HL-60/S4 treated with retinoic acid at 250 ng/mL for 4 days and 3 days (cell line): ENCODE measurements around the gene FGGY.
"Not testable (repeated sequence)": the region's sequence is repeated elsewhere in the genome, so short reads cannot be mapped to it uniquely, and the experiment has no call there.

Experiments used
- in situ Hi-C: fragments of 300-500 bp; cut with MboI; formaldehyde crosslinking; loops from 2 replicates; pipeline ENCODE4 v1.7.0; 2022; ENCODE audit warnings: low sequenced_read_pairs

FGGY gene

GRCh38 chr1:59561796-59562195 lies 264.9 kb downstream of the FGGY start:
- in situ Hi-C loops, result no loop called here

DNA sequence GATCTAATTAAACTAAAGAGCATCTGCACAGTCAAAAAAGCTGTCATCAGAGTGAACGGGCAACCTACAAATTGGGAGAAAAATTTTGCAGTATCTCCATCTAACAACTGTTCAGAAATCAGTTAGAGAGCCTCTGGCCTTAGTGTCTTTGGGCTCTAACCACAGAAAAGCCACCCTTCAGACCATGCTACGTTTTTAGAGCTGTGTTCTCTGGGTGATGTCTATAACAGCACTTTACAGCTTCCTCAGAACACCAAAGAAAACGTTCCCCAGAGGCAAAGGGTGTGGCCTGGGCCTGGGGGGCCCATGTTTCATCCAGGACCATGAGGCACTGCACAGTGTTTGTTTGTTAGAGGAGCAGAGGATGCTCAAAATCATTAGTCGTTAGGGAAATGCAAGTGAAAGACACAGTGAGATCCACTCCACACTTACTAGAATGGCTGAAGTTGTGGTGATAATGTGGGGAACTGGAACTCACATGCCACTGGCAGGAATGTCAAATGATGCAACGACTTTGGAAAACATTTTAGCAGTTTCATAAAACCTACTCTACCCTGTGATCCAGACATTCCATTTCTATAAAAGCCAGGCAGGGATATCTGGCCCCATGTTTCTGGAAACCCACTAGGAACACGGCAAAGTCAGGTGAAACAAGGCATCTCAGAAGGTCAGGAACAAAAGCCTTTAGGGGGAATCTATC lies 267.4 kb downstream of the FGGY start:
- in situ Hi-C loops, result no loop called here

- in situ Hi-C loops, result no loop called here
These were observed 268.9 kb downstream of the FGGY start for GRCh38 chr1:59565611-59566410.

DNA sequence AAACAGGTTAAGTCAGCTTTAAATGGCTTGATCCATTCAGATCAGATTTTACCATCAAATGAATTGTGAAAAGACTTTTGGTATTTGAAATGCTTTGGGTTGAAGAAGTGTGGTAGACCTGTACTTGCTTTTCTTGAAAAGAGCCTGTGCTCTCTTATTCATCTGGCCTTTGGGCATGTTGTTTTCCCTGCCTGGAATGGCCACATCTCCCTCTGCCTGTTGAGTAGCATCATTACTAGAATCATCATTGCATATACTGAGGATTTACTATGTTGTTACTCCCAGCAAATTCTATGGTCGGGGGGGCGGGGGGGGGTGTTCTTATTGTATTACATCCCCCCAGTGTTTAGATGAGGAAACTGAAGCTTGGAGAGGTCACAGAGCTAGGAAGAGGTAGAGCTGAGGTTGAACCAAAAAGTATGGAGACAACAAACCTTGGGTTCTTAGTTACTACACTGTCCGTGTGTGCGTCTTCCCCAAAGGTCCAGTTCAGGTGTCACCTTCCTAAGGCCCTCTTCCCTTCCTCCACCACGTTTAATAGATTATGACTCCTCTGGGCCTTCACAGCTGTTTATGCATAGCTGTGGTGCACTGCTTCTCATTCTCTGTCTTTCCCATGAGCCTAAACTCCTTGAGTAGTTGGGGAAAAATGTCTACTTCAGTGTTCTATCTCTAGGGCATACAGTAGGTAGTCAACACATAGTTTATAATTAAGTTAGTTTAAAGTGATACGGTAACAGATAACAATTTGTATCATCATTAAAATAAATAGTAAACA lies 271.5 kb downstream of the FGGY start:
- in situ Hi-C loops, result no loop called here

DNA sequence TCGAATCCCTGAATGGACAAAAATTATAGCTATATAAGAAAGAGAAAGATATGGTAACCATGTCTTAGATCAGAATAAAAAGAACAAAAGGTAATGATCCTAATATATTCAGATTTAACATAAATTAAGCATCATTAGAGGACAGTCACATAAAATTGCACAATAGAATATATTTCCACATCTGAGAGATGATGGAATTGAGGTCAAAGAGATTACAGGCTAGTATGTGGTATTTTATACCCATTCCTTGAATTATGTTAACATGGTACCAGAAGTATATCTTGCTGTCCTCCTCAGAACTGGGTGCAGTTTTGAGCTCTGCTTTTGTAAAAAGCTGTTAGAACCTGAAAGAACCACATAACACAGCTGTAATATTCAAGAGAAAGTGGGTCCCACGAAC lies 272.3 kb downstream of the FGGY start:
- in situ Hi-C loops, result no loop called here

- in situ Hi-C loops, result no loop called here
These were observed 273.6 kb downstream of the FGGY start for GRCh38 chr1:59570524-59570923.

GRCh38 chr1:59574085-59574484 lies 277.2 kb downstream of the FGGY start:
- in situ Hi-C loops, result no loop called here

- in situ Hi-C loops, result no loop called here
These were observed 280.9 kb downstream of the FGGY start for GRCh38 chr1:59577774-59578173.

DNA sequence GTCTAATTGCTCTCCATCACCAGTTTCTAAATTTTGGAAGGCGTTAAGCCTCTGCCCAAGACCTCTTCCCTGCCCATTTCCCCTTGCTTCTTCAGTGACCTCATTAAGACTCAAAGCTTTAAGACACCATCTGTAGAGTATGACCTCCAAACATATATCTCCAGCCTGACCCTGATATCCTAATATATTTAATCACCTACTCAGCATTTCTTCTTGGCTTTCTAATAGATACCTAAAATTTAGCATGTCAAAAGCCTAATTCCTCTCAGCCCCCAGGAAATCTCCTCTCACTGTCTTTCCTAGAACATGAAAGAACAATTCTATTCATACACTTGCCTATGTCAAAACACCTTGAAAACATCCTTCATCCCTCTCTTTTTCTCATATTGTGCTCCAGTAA lies 282.3 kb downstream of the FGGY start:
- in situ Hi-C loops, result no loop called here

DNA sequence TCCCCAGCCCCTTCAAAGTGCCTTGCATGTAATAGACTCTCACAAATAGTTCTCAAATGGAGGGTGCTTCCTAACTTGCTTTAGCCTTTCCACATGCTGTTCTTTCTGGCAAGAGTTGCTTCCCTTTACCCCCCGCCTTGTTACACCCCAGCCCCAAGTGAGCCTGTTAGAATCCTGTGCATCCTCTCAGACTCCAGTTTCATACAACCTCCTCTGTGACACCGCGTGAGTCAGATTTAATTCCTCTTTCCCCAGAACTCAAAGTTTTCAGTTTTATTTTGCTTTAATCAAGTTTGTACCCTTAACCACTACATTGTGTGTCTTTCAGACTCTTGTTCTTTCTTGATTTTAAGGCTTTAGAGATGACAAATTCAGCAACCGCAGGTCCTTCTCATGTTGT lies 283.4 kb downstream of the FGGY start:
- in situ Hi-C loops, result no loop called here

DNA sequence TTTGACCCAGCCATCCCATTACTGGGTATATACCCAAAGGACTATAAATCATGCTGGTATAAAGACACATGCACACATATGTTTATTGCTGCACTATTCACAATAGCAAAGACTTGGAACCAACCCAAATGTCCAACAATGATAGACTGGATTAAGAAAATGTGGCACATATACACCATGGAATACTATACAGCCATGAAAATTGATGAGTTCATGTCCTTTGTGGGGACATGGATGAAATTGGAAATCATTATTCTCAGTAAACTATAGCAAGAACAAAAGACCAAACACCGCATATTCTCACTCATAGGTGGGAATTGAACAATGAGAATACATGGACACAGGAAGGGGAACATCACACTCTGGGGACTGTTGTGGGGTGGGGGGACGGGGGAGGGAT lies 295.5 kb downstream of the FGGY start:
- in situ Hi-C loops, result not testable (repeated sequence)

DNA sequence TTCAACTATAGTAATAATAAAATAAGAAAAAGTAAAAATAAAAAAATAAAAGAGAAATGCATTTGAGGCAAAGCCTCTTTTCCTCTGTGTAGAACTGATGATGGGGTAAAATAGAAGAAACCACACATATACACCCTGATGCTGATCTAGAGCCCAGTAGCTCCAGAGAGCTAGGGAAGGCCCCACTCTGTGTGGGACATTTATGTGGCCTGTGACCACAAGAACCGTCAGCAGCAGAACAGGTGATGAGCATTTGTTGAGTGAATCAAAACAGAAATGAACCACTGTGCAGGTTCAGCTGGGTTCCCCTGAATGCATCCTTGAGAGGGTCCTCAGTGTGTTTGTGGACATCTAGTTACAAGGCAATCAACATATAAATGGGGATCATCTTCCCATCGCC lies 296.0 kb downstream of the FGGY start:
- in situ Hi-C loops, result no loop called here

DNA sequence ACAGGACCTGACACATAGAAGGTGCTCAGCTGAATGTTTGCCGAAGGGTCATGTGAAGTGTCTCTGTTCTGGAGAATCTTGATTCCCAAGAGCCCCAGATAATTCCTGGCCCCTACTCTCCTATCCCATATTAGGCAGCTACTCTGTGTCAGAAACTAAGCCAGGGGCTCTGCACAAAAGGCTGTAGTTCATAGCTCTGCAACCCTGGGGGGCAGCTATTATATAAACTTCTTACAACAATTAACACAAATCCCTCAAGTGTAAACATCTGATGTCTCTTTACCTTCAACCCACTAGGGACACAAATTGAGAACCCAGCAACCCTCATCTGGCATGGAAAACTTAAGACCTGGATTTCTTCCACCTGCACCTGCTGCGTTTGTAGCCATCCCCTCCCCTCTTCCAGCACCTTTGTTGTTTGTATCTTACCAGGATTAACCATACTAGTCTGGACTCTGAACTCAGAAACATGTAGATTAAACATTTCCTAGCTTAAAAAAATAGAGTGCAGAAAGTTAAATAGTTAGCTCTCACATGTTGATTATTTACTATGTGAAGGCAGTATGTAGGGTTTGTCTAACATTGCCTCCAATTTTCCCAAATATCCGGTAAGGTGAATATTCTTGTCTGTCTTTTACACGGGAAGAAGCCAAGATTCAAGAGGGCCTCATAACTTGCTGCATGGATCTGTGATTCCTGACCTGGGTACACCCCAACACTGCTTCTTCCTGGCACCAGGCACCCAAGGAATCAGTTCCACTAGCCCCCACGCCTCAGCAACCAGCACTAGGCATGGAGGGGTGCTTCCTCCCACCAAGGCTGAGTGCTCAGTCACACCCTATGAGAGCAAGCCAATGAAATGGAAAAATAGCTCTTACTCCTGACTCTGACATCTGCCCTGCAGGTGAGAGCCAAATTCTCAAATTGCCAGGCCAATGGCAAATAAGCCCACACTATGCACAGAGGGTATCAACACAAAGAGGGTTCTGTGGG lies 297.2 kb downstream of the FGGY start:
- in situ Hi-C loops, result no loop called here

DNA sequence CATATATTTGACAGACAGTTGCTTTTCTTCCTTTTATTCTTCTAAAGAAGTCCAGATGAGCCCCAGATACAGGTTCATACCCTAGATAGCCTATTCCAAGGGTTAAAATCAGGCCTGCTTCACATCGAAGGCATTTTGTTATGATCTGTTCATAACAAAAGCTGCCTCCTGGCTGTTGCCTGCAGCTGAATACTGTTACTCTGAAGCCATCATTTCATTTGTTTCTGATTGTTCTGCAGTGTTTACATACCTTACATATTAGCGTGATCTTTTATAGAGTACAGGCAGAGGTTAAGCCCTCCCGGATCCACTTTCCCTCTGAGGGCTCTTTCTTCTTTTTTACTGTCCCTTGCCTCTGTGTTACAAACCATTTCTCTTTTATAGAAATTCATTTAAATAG lies 298.9 kb downstream of the FGGY start:
- in situ Hi-C loops, result no loop called here

- in situ Hi-C loops, result no loop called here
These were observed 299.5 kb downstream of the FGGY start for GRCh38 chr1:59596432-59596831.

GRCh38 chr1:59596956-59597355 lies 300.1 kb downstream of the FGGY start:
- in situ Hi-C loops, result no loop called here

DNA sequence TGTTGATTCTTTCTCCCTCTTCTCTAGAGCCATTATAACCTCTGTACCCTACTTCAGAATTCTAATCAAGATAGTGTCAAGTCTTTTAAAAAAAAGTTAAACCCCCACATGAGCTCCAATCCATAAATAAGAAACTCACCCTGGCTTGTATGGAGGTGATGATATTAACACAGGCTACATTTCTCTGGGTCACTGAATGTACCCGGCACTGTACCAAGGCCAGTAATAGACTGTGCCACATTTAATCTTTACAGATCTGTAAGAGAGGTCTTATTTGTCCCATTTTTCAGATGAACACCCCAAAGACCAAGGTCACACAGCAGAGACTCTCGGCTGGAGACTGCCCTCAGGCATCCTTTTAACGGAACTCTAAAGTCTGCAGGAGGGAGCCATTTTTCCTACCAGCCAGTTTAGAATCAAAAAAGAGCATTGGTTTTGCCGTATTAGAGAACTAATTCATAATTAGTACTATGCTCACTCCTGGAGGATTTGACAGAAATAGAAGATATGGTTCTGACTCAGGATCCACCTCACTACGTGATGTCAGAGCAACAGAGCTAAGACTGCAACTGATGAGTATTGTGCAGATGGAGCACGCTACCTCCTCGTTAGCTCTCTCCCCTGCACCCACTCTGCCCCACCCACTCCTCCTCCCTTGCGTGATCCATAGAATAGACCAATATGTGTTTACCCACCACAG lies 300.7 kb downstream of the FGGY start:
- in situ Hi-C loops, result no loop called here

GRCh38 chr1:59598120-59598440 lies 301.2 kb downstream of the FGGY start:
- in situ Hi-C loops, result no loop called here

DNA sequence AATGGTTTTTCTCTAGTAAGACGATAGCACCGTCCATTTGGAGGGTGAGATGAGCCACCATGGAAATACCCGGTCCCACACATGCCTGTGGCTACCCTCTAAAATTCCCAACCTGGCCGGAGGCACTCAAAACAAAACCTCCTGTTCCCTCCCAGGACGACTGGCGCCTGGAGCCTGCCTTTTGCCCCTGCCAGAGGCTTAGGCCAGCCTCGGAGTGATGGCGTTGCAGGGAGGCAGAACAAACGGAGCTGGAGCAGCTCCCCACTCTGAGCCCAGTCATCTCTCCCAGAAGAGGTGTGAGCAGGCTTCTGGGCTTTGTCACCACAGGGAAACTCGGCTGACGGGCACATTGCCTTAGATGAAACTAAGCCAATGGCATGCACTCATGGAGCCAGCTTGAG lies 304.1 kb downstream of the FGGY start:
- in situ Hi-C loops, result no loop called here

GRCh38 chr1:59601811-59602210 lies 304.9 kb downstream of the FGGY start:
- in situ Hi-C loops, result no loop called here
